Vagina (tissue), 2 donors: Measurements from ENCODE around the gene DOCK4. TPM values are rescaled to one million over a fixed set of nuclear protein-coding genes. Genes with fewer than 3 reads are reported as not detected.

Source experiments
- DNase-seq, 2 donors: peaks; one replicate each; pipeline ENCODE4 v3.0.0-alpha.2; 2017; ENCODE audit errors: extremely low spot score in 2 of 2
- H3K27ac ChIP-seq: fragments of 200-600 bp; sonication (generic); one replicate; pipeline ENCODE4 v1.5.1; 2019
- H3K27me3 ChIP-seq: fragments of 200-600 bp; sonication (generic); one replicate; pipeline ENCODE4 v1.5.1; 2019
- H3K36me3 ChIP-seq, 2 donors: fragments of 200-600 bp; sonication (generic); one replicate each; pipeline ENCODE4 v1.5.1; 2017 to 2019
- H3K4me1 ChIP-seq: fragments of 200-600 bp; sonication (generic); one replicate; pipeline ENCODE4 v1.5.1; 2019
- H3K4me3 ChIP-seq, 2 donors: fragments of 200-600 bp; sonication (generic); 1 replicate in 1 of 2; 2 replicates in 1 of 2; pipeline ENCODE4 v1.5.1; 2016 to 2019
- H3K9me3 ChIP-seq: fragments of 200-600 bp; sonication (generic); one replicate; pipeline ENCODE4 v1.5.1; 2019
- CTCF ChIP-seq, 3 experiments: fragments of 450-650 bp in 2 of 3; fragments of 200-600 bp in 1 of 3; sonication (generic) in 1 of 3; IDR thresholded peaks; one replicate each; pipeline ENCODE4 v1.5.1; 2017 to 2019; ENCODE audit warnings: antibody characterized with exemption in 3 of 3, mild to moderate bottlenecking in 2 of 3, moderate library complexity in 2 of 3
- POLR2A ChIP-seq, 2 donors: fragments of 450-650 bp; IDR thresholded peaks; one replicate each; pipeline ENCODE4 v1.6.1; 2017; ENCODE audit warnings: antibody characterized with exemption in 2 of 2, mild to moderate bottlenecking in 2 of 2, moderate library complexity in 2 of 2
- POLR2AphosphoS5 ChIP-seq, 2 donors: sonication (generic); formaldehyde crosslinking; IDR thresholded peaks; one replicate each; pipeline ENCODE4 v1.9.0; 2017; ENCODE audit warnings: antibody characterized with exemption in 2 of 2, mild to moderate bottlenecking in 2 of 2, low read depth in 1 of 2; ENCODE audit not compliant: insufficient read depth in 1 of 2
- intact Hi-C: fragments of 100-400 bp; cut with DNase I; formaldehyde crosslinking; loops from one replicate; pipeline ENCODE4 v1.15.1; 2023
- total RNA-seq: library from RNA; depleted of rRNA; stranded (reverse); fragments of >200 nt; gene quantifications from one replicate; pipeline ENCODE4 v1.2.3, GENCODE V29; 2016

The DOCK4 gene
- total RNA-seq, 1 donor from 2014 or later, result 40.3 TPM

DNA sequence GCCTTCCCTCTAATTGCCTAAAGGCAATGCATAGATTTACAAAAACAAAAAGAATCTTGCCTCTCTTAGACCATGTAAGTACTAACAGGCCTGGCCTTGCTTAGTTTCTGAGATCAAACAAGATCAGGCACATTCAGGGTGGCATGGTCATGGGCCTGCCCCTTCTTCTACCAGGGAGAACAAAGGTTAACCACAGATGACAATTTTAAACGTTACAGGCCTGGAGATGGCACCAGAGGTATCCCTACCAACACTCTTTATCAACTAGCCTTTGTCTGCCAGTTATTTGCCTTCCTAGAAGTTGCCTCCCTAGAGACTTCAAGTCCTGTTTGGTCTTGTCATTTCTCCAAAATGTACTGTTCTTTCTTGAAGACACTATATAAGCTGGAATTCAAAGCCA, 252.6 kb downstream of the DOCK4 start:
- Histone ChIP-seq H3K36me3 (no peaks in the 10 kb centered on the region), H3K4me1 (peaks cover 15% of the 10 kb centered on the region), H3K27me3 (no peaks in the 10 kb centered on the region), H3K4me3 (no peak overlapping the region), H3K9me3 (no peaks in the 10 kb centered on the region), H3K27ac (no peak overlapping the region)
- intact Hi-C loops, result no loop called here
- TF ChIP-seq POLR2AphosphoS5 (IDR thresholded peaks at IDR 0.05; ENCODE audit: insufficient read depth in 1 of 2, low read depth in 1 of 2), result peak in 1 of 2 donors; percentile 29
- no peak for TF ChIP-seq CTCF (IDR thresholded peaks at IDR 0.05)
- no peak for TF ChIP-seq POLR2A (IDR thresholded peaks at IDR 0.05)
- no peak for DNase-seq

- DNase-seq, result no peak
- Histone ChIP-seq H3K27ac (no peak overlapping the region), H3K4me3 (no peak overlapping the region), H3K4me1 (peaks cover 15% of the 10 kb centered on the region), H3K9me3 (no peaks in the 10 kb centered on the region), H3K27me3 (no peaks in the 10 kb centered on the region), H3K36me3 (no peaks in the 10 kb centered on the region)
- TF ChIP-seq CTCF (IDR thresholded peaks at IDR 0.05) (no peak), POLR2A (IDR thresholded peaks at IDR 0.05) (no peak), POLR2AphosphoS5 (IDR thresholded peaks at IDR 0.05; ENCODE audit: insufficient read depth in 1 of 2, low read depth in 1 of 2) (no peak)
- intact Hi-C loops, result no loop called here
These were observed 253.4 kb downstream of the DOCK4 start for GRCh38 chr7:111952783-111953182.

DNA sequence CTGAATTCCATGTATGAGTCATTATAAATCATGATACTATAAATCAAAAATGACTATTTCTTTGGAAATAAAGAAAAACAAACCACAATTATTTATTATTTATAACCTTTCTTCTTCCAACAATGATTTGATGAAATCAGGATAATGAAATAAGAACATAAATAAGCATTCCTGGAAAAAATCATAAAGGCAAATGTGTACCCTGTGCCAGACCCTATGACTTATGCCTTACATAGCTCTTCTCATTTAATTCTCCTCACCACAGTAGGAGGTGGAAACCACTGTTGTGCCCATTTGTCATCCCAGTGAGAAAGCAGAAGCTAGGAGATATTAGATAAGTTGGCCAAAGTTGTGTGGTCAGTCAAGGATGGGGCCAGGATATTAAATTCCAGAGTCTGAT, 255.1 kb downstream of the DOCK4 start:
- H3K4me1 ChIP-seq, result peaks cover 15% of the 10 kb centered on the region
- H3K36me3 ChIP-seq, result no peaks in the 10 kb centered on the region
- H3K4me3 ChIP-seq, result no peak overlapping the region
- no peaks in the 10 kb centered on the region for H3K27me3 ChIP-seq
- no peaks in the 10 kb centered on the region for H3K9me3 ChIP-seq
- no peak overlapping the region for H3K27ac ChIP-seq
- intact Hi-C loops, result no loop called here
- DNase-seq, result no peak
- TF ChIP-seq POLR2AphosphoS5 (IDR thresholded peaks at IDR 0.05; ENCODE audit: insufficient read depth in 1 of 2, low read depth in 1 of 2), result no peak
- no peak for TF ChIP-seq CTCF (IDR thresholded peaks at IDR 0.05)
- TF ChIP-seq POLR2A (IDR thresholded peaks at IDR 0.05), result no peak

- intact Hi-C loops, result no loop called here
- H3K27me3 ChIP-seq, result no peaks in the 10 kb centered on the region
- DNase-seq, result no peak
- peaks cover 4 to 41% of the 10 kb centered on the region in 2 donors for H3K36me3 ChIP-seq
- H3K4me3 ChIP-seq, result no peak overlapping the region
- no peak for TF ChIP-seq POLR2A (IDR thresholded peaks at IDR 0.05)
- no peak for TF ChIP-seq CTCF (IDR thresholded peaks at IDR 0.05)
- TF ChIP-seq POLR2AphosphoS5 (IDR thresholded peaks at IDR 0.05; ENCODE audit: insufficient read depth in 1 of 2, low read depth in 1 of 2), result no peak
- H3K4me1 ChIP-seq, result no peaks in the 10 kb centered on the region
- H3K9me3 ChIP-seq, result peaks cover 5% of the 10 kb centered on the region
- H3K27ac ChIP-seq, result no peak overlapping the region
These were observed 263.6 kb downstream of the DOCK4 start for GRCh38 chr7:111942450-111943081.

- TF ChIP-seq POLR2A (IDR thresholded peaks at IDR 0.05) (no peak), CTCF (IDR thresholded peaks at IDR 0.05) (no peak), POLR2AphosphoS5 (IDR thresholded peaks at IDR 0.05; ENCODE audit: insufficient read depth in 1 of 2, low read depth in 1 of 2) (no peak)
- intact Hi-C loops, result no loop called here
- Histone ChIP-seq H3K36me3 (peaks cover 0 to 22% of the 10 kb centered on the region in 2 donors), H3K9me3 (no peaks in the 10 kb centered on the region), H3K27ac (no peak overlapping the region), H3K27me3 (no peaks in the 10 kb centered on the region), H3K4me3 (no peak overlapping the region), H3K4me1 (no peaks in the 10 kb centered on the region)
- no peak for DNase-seq
These were observed 269.0 kb downstream of the DOCK4 start for GRCh38 chr7:111937163-111937562.
